ENCODE data around the gene THEMIS. TPM values are rescaled to one million over a fixed set of nuclear protein-coding genes. Genes with fewer than 3 reads are reported as not detected.

Gene THEMIS
- total RNA-seq, 1 donor from 2014 or later, result not detected

- no peak overlapping the region for H3K4me3 ChIP-seq
- intact Hi-C loops (cut with DNase I), result no loop called here
These were observed 49.7 kb downstream of the THEMIS start for GRCh38 chr6:127851197-127851596.

GRCh38 chr6:127845242-127845641 is 55.6 kb downstream of the THEMIS start:
- H3K4me1 ChIP-seq, result no peaks in the 10 kb centered on the region
- H3K27ac ChIP-seq, result no peak overlapping the region
- H3K36me3 ChIP-seq, result no peaks in the 10 kb centered on the region
- intact Hi-C loops (cut with DNase I), result no loop called here
- no peak for TF ChIP-seq CTCF (IDR thresholded peaks at IDR 0.05)
- H3K4me3 ChIP-seq, result no peak overlapping the region
- no peaks in the 10 kb centered on the region for H3K9me3 ChIP-seq
- DNase-seq (ENCODE audit: low spot score in 2 of 2), result no peak
- no peaks in the 10 kb centered on the region for H3K27me3 ChIP-seq

More at GRCh38 chr6:127851197-127851596, 49.7 kb downstream of the THEMIS start:
- TF ChIP-seq CTCF (IDR thresholded peaks at IDR 0.05), result no peak
- Histone ChIP-seq H3K4me1 (no peaks in the 10 kb centered on the region), H3K27me3 (no peaks in the 10 kb centered on the region), H3K36me3 (no peaks in the 10 kb centered on the region), H3K9me3 (no peaks in the 10 kb centered on the region), H3K27ac (no peak overlapping the region)
- DNase-seq (ENCODE audit: low spot score in 2 of 2), result no peak

- TF ChIP-seq CTCF (IDR thresholded peaks at IDR 0.05), result no peak
- no peak for DNase-seq (ENCODE audit: low spot score in 2 of 2)
- Histone ChIP-seq H3K4me1 (no peaks in the 10 kb centered on the region), H3K36me3 (no peaks in the 10 kb centered on the region), H3K27ac (no peak overlapping the region), H3K4me3 (no peak overlapping the region), H3K9me3 (no peaks in the 10 kb centered on the region), H3K27me3 (no peaks in the 10 kb centered on the region)
- intact Hi-C loops (cut with DNase I), result no loop called here
These were observed 56.3 kb downstream of the THEMIS start for GRCh38 chr6:127844529-127844928.

GRCh38 chr6:127843582-127843981 is 57.3 kb downstream of the THEMIS start:
- Histone ChIP-seq H3K9me3 (no peaks in the 10 kb centered on the region), H3K4me3 (no peak overlapping the region), H3K27ac (no peak overlapping the region), H3K27me3 (no peaks in the 10 kb centered on the region), H3K36me3 (no peaks in the 10 kb centered on the region), H3K4me1 (no peaks in the 10 kb centered on the region)
- TF ChIP-seq CTCF (IDR thresholded peaks at IDR 0.05), result no peak
- intact Hi-C loops (cut with DNase I), result no loop called here
- DNase-seq (ENCODE audit: low spot score in 2 of 2), result no peak

GRCh38 chr6:127842562-127842961 is 58.3 kb downstream of the THEMIS start:
- no peak for DNase-seq (ENCODE audit: low spot score in 2 of 2)
- no peaks in the 10 kb centered on the region for H3K9me3 ChIP-seq
- intact Hi-C loops (cut with DNase I), result no loop called here
- H3K4me1 ChIP-seq, result no peaks in the 10 kb centered on the region
- TF ChIP-seq CTCF (IDR thresholded peaks at IDR 0.05), result no peak
- no peak overlapping the region for H3K27ac ChIP-seq
- H3K36me3 ChIP-seq, result no peaks in the 10 kb centered on the region
- H3K4me3 ChIP-seq, result no peak overlapping the region
- no peaks in the 10 kb centered on the region for H3K27me3 ChIP-seq

- Histone ChIP-seq H3K36me3 (no peaks in the 10 kb centered on the region), H3K27ac (no peak overlapping the region), H3K4me3 (no peak overlapping the region), H3K27me3 (no peaks in the 10 kb centered on the region), H3K4me1 (no peaks in the 10 kb centered on the region), H3K9me3 (no peaks in the 10 kb centered on the region)
- DNase-seq (ENCODE audit: low spot score in 2 of 2), result no peak
- intact Hi-C loops (cut with DNase I), result no loop called here
- TF ChIP-seq CTCF (IDR thresholded peaks at IDR 0.05), result no peak
These were observed 59.0 kb downstream of the THEMIS start for GRCh38 chr6:127841811-127842210.
